ENCODE data around the gene GLI2. TPM values are rescaled to one million over a fixed set of nuclear protein-coding genes. Genes with fewer than 3 reads are reported as not detected.

Gene GLI2
- total and polyA plus RNA-seq, 2 of the 13 experiments (the other 11 are each of a cell fraction or from before 2014, with no cell fraction given): not detected

GRCh38 chr2:120711694-120712093 lies 24.0 kb upstream of the GLI2 start (continued):
- no peak for TF ChIP-seq ZNF784 (CRISPR knock-in tag; IDR thresholded peaks at IDR 0.05; ENCODE audit: borderline replicate concordance)

GRCh38 chr2:120712180-120712681 lies 23.4 kb upstream of the GLI2 start:
- H3K27me3 ChIP-seq (ENCODE audit: control insufficient read depth in 1 of 2, insufficient read depth in 2 of 2, low read length in 2 of 2): peaks cover 7 to 91% of the 10 kb centered on the region in 2 experiments; a peak in 4 of 5 replicates
- DNase-seq (ENCODE audit: low spot score) (no peak), ATAC-seq (no peak), FAIRE-seq (no peak)
- no peak overlapping the region for H3K4me2 ChIP-seq (ENCODE audit: low read depth, low read length)
- no peaks in the 10 kb centered on the region for H3K4me1 ChIP-seq (ENCODE audit: insufficient read depth, low read length)
- POLR2A ChIA-PET: no interaction called here
- H2AFZ ChIP-seq (ENCODE audit: low read length): no peak overlapping the region
- in situ Hi-C loops (cut with HindIII; ENCODE audit: extremely low pct_ligation_motif_present, low pct_unique_long_range_greater_than_20kb): no loop called here
- H3K9ac ChIP-seq (ENCODE audit: insufficient read depth, low read depth, low read length): no peak overlapping the region
- no peaks in the 10 kb centered on the region for H3K79me2 ChIP-seq (ENCODE audit: insufficient read depth, low read length)
- no peak overlapping the region for H3K27ac ChIP-seq (ENCODE audit: extremely low read length, insufficient read depth, low read length)
- intact Hi-C loops (cut with micrococcal nuclease; ENCODE audit: unreplicated experiment): no loop called here
- H4K20me1 ChIP-seq (ENCODE audit: insufficient read depth, low read length): no peaks in the 10 kb centered on the region
- no peaks in the 10 kb centered on the region for H3K36me3 ChIP-seq (replicated peaks in 1 of 2; ENCODE audit: control insufficient read depth in 1 of 2, insufficient read depth in 2 of 2, low read length in 2 of 2)
- no peak for TF ChIP-seq ZNF496 (CRISPR knock-in tag; IDR thresholded peaks at IDR 0.05; ENCODE audit: insufficient replicate concordance)
- TF ChIP-seq HMGXB3 (CRISPR knock-in tag; IDR thresholded peaks at IDR 0.05; ENCODE audit: borderline replicate concordance): no peak
- no peak for TF ChIP-seq MATR3 (CRISPR knock-in tag; IDR thresholded peaks at IDR 0.05)
- TF ChIP-seq MNT (IDR thresholded peaks at IDR 0.05): peak; percentile 92
- no peak for TF ChIP-seq MAZ (IDR thresholded peaks at IDR 0.05; ENCODE audit: borderline replicate concordance, low read depth, low read length)
- no peak for TF ChIP-seq MAZ (CRISPR knock-in tag; IDR thresholded peaks at IDR 0.05; ENCODE audit: low read depth)
- TF ChIP-seq KMT2A (CRISPR knock-in tag; IDR thresholded peaks at IDR 0.05): no peak
- no peak for TF ChIP-seq SMARCE1 (IDR thresholded peaks at IDR 0.05; ENCODE audit: borderline replicate concordance)
- CTCF ChIA-PET (ENCODE audit: low intra/inter-chr PET ratio, low total read pairs): no interaction called here
- no peak overlapping the region for H3K4me3 ChIP-seq (replicated peaks in 1 of 3; ENCODE audit: insufficient read depth in 1 of 3, low read depth in 2 of 3, low read length in 3 of 3)
- BruUV-seq (replicated peaks): no TSS peak
- under 1% methylated on average over 7 of the region's 7 CpGs for WGBS (ENCODE audit: low lambda C conversion rate)
- H3K9me3 ChIP-seq (ENCODE audit: low read length): no peaks in the 10 kb centered on the region
